ENCODE results near the gene ABCA8.

DNA sequence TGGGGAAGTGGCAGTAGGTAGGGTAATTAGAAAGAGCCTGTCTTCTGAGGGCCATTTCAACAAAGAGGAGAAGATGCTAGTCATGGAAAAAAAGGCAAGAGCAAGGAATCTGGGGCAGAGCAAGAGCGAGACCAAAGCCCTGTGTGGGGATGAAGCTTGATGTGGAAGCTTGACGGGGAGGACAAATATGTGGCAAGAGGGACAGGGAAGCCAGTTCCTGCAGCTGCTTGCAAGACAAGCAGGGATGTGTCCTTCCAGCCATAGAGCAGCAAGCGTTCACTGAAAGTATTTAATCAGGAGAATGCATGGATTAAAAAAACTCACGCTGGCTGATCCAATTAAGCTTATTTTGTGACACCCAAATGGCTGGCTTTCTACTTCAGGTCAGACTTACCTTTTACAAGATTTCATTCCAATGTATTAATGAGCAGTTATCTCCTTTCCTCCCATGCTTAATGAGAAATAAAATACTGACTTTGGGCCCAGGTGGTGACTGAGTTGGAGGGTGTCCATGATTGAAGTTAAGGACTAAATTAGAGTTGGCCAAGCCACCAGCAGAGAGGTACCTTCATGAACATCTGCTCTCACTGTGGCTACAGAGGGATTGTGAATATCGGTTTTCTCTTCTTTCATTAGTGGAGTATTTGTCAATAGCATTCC, 76.8 kb downstream of the ABCA8 start:
- TF ChIP-seq EZH2 (IDR thresholded peaks at IDR 0.05; ENCODE audit: borderline replicate concordance, low read length): no peak
- TF ChIP-seq CTCF (conservative IDR thresholded peaks at IDR 0.05 in 1 of 2, IDR thresholded peaks at IDR 0.05 in 1 of 2; ENCODE audit: extremely low read depth in 1 of 2, insufficient read depth in 1 of 2, low read depth in 1 of 2, low read length in 2 of 2): no peak
